Measurements from ENCODE around the gene RANBP17.
"Not testable (repeated sequence)": the region's sequence is repeated elsewhere in the genome, so short reads cannot be mapped to it uniquely, and the experiment has no call there.

RANBP17 gene

DNA sequence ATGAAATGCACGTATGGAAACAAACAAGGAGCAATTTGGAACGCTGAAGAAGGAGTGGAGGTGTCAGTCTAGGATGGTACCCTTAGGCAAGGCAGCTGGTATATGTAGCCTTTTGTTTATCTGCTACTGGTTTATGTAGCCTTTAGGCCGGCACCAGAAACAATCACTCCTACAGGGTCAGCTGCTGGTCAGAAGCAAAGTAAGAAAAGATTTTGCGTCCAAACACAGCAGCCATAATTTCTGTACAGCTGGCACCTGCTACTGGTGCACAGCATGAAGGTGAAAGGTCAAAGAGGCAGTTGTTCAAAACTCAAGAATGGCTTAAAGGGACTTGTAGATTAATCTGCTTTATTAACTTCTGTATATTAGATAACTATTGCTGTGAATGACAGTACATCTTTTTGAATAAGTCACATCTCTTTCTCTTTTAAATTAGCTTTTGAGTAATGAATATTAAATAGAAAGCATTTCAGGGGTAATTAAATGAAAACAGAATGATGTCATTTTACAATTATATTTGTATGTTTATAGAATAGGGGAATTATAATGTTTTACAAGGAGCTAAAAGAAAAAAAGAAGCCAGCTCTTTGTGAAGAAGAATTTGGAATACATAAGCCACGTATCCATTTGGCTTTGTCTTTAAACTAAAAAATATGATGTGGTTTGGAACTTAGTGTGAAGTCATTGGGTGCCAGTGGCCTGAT lies 414.2 kb downstream of the RANBP17 start:
- in situ Hi-C loops (cut with HindIII; ENCODE audit: low sequenced_read_pairs), result no loop called here

DNA sequence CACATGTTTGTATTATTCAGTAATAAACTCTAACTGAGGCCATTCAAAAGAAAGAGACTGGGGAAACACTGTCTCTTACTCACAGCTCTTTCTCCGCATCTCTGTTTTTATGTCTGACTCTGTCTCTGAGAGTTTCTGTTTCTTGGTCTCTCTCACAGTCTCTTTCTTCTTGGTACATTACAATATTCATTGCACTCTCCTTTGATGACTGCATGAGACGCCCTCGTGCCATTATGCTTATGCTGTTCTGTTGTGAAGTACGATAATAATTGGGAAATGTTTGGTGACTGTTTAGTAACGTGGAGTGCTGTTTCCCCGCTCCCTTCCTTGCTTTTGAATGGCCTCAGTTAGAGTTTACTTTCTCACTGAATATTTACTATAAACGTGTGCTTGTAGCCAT lies 421.9 kb downstream of the RANBP17 start:
- in situ Hi-C loops (cut with HindIII; ENCODE audit: low sequenced_read_pairs), result no loop called here

DNA sequence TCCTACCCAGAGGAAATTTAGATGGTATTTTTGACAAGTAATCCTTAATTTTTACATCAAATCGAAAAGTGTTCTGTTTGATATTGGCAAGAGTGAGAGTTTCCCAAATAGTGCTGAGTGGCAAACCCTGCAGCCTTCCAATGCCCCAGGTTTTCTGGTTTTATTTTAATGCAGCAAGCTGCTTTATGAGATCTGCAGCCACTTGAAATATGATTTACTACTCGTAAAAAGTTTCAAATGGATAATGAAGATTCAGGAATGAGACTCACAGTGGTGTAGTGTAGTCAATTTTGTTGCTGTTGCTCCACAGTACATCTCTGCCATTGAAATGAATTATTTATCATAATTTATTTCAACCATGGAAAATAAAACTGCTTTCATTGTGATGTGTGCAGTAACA lies 423.6 kb downstream of the RANBP17 start:
- in situ Hi-C loops (cut with HindIII; ENCODE audit: low sequenced_read_pairs), result no loop called here

DNA sequence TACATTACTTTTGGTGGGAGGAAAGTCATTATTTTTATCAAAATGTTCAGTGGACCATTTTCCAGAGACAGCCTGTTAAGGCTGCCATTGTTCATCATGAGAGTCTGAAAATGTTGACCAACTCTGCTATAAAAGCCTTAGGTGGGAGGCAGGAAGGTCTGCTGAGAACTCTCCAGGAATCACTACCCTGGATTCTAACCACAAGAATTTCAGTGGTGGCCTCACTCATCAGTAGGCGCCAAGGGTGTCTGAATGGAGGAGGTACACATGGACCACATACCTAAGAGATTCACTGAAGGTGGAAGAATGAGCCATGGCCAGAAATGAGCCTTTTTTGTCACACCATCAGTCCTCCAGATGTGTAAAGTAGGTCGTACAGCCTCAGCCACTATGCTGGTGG lies 426.2 kb downstream of the RANBP17 start:
- in situ Hi-C loops (cut with HindIII; ENCODE audit: low sequenced_read_pairs), result no loop called here

DNA sequence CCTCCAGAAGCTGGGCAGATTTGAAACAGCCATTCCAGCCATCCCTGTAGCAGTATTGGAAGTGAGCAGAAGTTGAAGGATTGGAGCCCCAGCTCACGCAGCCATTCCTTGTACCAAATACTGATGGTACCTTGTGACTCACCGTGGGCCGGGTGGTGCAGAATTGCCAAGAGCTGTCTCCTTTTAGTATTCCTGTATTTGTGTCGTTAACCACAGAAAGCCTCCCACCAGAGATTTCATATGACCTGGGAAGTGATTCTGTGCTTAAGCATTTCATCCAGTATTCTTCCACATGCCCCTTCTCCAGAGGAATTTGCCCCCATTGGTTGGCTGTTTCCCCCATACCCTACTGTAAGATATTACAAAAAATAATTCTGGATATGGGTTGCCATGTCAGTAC lies 429.6 kb downstream of the RANBP17 start:
- in situ Hi-C loops (cut with HindIII; ENCODE audit: low sequenced_read_pairs), result loop anchor here (5.0 kb wide), 1 partner anchor 46 kb away; no protein-coding TSS in a partner anchor

DNA sequence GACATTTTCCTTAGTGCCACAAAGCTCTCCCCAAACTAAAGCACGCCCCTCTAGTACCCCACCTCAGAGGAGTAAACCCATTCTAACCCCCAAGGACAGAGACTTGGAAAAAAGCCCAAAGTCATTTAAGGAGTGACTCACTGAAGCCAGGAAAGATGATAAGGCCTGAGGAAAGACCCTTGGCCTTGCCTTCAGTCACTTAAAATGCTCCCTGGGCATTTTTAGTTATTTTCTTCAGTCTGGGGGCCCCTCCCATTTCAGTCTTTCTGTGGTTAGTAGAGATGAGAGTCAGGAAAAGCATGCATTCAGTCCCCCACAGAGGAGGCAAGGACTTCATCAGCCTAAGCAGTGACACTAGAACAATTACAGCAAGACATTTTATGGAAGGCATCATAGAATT lies 433.5 kb downstream of the RANBP17 start:
- in situ Hi-C loops (cut with HindIII; ENCODE audit: low sequenced_read_pairs), result no loop called here

DNA sequence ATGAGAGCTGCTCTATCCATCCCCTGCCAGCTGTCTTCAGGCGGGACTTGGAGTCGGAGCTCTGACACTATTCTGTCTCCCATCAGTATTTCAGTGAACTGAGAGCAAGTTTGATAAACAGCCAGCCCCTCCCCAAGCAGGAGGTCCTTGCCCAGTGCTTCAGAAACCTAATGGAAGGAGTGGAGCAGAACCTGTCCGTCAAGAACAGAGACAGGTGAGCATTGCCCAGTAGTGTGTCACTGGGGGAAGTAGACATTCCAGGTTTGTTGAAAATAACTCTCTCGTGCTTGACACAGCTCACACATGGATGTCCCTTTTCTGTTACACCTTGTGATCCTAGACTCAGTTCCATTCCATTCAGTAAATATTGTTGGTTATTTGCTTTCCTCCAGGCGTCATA lies 434.0 kb downstream of the RANBP17 start:
- in situ Hi-C loops (cut with HindIII; ENCODE audit: low sequenced_read_pairs), result no loop called here

DNA sequence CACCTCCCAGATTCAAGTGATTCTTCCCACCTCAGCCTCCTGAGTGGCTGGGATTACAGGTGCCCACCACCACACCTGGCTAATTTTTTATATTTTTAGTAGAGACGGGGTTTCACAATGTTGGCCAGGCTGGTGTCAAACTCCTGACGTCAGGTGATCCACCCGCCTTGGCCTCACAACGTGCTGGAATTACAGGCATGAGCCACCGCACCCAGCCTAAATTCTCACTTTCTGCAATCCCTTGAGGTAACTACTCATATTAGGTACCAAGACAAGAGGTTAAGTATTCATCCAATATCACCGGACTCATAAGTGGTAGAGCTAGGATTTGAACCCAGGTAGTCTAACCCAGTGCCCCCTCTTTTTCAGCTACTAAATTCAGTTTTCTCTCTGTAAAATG lies 436.1 kb downstream of the RANBP17 start:
- in situ Hi-C loops (cut with HindIII; ENCODE audit: low sequenced_read_pairs), result not testable (repeated sequence)

DNA sequence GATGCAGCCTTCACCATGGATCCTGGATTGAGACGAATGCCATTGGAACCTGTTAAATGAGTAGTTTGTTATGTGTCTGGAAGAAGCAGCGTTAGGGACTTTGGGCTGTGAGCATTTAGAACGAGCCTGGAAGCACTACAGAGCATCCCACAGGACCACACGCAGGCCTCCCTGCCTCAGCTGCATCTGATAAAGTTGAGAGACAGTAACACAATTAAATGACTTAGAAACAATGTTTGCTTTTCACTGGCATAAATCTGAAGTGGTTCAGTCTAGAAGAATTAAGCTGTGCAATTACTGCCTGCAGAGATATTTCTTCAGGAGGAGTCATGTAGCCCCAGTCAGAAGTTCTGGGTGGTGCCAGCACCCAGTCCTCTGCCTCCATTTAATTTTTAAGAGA lies 437.4 kb downstream of the RANBP17 start:
- in situ Hi-C loops (cut with HindIII; ENCODE audit: low sequenced_read_pairs), result no loop called here

DNA sequence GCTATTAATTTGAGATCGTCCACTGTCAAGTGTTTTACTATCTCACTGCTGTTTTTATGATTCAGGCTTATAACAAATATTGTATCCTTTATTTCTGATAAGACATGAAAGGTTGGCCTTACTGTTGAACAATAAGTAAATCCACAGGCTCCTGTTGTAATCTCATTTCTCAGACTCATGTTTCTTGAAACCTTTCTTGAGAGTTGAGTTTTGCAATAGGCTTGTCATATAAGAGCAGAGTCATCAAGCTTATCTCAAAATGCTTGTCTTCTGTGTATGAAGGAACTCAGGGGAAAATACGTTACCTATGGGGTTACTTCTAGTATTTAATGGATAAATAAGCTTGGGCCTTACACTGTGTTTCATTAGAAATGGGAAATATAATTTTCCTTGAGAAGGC lies 438.0 kb downstream of the RANBP17 start:
- in situ Hi-C loops (cut with HindIII; ENCODE audit: low sequenced_read_pairs), result no loop called here

DNA sequence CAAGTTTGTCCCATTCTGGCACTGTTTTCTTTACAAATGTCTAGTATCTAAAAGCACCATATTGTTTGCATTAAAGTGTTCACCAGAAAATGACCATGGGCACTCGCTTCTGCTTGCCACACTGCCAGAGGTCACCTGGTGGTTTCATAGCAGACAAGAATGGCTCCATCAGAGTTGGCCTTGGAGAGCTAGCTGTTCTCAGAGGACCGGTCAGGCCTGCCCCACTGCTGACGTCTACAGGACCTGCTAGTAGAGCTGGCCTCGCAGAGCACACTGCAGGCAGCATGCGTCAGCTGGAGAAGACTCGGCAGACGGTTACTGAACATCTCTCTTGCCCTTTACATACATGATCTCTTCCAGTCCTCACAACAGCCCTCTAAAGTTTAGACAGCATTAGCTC lies 438.5 kb downstream of the RANBP17 start:
- in situ Hi-C loops (cut with HindIII; ENCODE audit: low sequenced_read_pairs), result no loop called here

DNA sequence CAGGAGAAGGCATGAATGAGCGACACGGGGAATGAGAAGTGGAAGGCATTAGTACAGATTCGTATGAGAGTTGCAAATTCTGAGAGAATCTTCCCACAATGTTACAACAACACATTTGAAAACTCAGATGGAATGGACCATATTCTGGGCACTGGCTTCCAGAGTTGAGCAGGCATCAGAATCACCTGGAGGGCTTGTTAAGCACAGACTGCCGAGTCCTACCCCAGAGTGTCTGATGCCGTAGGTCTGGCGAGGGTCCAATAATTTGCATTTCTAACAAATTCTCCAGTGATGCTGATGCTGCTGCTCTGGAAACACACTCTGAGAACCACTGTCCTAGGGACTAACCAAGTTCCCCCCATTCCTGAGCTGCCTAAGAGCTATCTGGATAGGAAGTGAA lies 444.3 kb downstream of the RANBP17 start:
- in situ Hi-C loops (cut with HindIII; ENCODE audit: low sequenced_read_pairs), result no loop called here

DNA sequence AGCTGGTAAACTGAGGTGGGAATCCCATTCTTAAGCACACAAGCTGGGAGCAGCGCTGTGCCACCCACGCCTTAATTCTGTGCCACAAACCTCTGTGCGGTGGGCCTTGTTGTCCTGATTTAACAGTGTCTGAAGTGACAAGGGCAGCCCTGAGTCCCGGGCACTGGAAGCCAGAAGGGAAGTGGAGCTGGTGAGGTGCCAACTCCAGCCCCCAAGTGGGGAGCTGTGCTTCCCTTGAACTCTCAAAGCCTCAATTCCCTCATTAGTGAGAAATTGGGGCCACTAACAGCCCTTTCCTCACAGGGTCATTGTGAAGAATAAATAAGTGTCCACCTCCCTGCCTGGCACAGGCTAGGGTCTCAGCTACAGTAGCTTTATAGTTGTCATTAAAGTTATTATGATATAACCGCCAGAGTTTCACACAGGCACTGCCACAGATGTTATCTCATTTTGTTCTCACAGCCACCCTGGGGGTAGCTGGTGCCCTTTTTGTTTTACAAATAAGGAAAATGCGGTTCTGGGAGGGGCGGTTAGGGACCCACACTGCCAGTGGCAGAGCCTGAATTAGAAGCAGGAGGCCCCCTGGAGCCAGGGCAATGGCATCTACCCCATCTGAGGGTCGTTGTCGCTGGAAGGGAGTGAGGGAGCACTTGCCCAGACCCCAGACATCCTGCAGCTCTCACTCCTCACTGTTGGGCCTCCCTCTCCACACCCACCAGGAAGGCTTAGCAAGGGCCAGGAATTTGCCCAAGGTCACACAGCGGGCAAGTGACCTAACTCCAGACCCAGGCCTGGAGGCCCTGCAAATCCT lies 445.2 kb downstream of the RANBP17 start:
- in situ Hi-C loops (cut with HindIII; ENCODE audit: low sequenced_read_pairs), result no loop called here

DNA sequence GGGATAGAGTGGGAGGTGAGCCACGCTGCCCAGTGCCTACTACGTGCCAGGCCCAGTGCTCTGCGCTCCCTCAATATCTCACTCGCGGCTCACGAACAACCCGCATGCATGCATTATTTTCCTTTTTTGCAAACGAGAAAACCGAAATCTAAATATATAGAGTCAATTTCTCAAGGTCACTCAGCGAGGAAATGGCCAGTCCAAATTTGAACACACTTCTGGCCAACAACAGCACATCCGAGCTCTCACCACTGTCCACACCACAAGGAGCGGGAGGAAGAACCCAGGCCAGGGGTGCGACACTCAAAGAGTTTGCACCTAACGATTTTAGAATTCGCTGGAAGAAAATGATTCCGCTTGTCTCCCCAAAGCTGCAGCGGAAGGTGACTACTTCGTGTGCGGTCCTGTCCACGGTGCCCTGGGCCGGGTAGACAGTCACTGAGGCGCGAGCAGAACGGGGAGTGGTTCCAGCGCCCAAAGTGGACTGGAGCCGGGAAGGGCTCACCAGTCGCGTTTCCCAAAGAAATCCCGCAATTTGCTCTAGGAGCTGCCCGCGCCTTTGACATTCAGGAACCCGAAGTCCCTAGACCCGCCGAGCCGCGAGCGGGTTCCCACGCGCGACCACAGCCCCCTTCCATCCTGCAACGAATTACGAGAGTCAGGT lies 446.1 kb downstream of the RANBP17 start:
- in situ Hi-C loops (cut with HindIII; ENCODE audit: low sequenced_read_pairs), result no loop called here

DNA sequence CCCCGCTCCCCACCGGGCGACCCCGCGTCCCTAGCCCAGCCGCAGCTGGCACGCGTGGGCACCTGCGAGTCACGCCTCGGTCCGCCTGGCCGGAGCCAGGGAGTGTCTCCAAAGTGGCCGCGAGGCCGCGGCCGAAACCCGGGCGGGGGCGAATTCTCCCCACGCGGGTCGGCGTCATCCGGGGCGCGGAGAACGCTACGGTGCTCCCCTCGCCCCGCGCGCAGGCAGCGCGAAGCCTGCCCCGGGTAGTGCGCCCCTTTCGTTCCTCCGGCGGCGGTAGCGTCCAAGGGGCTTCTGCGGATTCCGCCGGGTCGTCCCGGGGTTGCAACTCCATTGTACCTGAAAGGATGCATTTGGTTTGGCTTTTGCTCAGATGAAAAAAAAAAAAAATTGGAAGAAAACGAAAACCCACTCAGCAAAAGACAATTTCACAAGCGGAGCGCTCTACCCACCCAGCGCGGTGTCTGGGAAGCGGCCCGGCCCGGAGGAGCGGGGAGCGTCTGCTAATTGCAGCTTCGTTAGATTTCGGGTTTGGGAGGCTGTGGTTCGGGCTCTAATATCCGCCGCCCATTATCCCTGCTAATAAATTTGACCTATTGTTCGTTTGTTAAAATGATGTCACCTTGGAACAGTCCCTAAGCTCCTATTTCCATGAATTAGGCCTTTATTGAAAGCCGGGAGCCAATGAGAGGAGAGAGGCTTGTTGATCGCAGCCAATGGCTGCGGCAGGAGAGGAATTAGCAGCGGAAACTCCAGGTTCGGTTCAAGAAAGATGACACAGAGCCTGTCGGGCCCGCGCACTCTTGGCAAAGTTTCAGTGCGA lies 446.8 kb downstream of the RANBP17 start, which contains the start of gene TLX3:
TSS of gene TLX3 (plus strand) at position 796 of the 823 bp plus-strand sequence. CDS start 118 bp downstream, outside the sequence.
- in situ Hi-C loops (cut with HindIII; ENCODE audit: low sequenced_read_pairs), result no loop called here

DNA sequence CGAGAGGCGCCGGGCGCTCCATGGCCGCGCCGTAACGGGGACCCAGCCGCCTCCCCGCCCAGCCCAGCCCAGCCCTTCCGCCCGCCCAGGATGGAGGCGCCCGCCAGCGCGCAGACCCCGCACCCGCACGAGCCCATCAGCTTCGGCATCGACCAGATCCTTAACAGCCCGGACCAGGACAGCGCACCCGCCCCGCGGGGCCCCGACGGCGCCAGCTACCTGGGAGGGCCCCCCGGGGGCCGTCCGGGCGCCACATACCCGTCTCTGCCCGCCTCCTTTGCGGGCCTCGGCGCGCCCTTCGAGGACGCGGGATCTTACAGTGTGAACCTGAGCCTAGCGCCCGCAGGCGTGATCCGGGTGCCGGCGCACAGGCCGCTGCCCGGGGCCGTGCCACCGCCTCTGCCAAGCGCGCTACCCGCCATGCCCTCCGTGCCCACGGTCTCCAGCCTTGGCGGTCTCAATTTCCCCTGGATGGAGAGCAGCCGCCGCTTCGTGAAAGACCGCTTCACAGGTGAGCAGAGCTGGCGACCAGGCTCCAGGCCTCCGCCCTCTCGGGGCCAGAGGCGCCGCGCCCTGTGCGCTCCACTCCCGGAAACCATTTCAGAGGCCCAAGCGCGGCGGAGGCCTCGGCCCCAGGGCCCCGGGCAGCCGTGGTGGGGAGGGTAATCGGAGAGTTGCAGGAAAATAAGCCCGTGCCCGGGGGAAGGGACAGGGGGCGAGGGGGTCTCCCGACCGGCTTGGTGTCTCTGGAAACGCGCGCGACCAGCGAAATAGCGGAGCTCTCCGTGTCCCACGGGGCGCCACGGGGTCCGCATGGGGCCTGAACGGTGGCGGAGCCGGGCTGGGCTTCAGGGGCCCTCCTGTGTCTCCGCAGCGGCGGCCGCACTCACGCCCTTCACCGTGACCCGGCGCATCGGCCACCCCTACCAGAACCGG lies 447.7 kb downstream of the RANBP17 start:
- in situ Hi-C loops (cut with HindIII; ENCODE audit: low sequenced_read_pairs), result no loop called here

DNA sequence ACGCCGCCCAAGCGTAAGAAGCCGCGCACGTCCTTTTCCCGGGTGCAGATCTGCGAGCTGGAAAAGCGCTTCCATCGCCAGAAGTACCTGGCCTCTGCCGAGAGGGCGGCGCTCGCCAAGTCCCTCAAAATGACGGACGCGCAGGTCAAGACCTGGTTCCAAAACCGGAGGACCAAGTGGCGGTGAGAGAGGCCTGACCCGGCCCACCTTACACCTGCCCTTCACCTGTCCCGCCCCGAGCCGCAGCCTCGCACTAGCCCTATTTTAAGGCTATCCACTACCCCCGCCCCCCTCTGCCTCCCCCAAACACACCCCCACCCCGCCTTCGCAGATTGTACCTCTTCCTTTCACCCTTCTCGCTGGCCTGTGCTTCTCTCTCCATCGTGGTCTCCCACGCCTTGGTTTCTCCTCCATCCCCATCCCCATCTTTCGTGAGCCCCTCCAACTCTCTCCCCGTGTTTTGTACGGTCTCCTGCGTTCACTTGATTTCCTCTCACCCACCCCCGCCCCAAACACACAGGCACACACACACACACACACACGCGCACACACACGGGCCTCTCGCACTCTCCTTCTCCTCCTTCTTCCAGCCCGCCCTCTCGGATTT lies 448.5 kb downstream of the RANBP17 start:
- in situ Hi-C loops (cut with HindIII; ENCODE audit: low sequenced_read_pairs), result no loop called here

DNA sequence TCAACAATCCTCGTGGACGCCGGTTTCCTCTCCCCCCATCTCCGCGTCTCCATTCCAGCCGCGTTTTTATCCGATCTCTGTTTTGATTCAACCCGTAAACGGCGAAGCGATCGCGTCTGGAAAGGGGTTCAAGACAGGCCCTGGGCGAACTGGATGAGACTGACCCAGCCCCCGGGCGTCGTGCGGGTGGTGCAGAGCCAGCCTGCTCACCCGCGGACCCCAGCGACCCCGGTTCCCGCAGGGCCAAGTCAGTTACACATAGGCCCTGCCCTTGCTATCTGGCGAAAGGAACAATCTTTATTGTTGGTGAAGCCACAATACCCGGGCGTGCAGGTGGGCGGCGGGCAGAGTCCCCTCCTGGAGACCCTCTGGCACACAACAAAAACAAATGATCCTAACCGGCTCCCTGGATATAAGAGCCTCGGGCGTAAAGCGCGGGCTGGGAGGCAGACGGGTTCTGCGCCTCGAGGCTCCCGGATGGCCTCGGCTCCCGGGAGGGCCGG lies 449.1 kb downstream of the RANBP17 start:
- in situ Hi-C loops (cut with HindIII; ENCODE audit: low sequenced_read_pairs), result no loop called here
